K562 (cell line): Measurements from ENCODE around the gene CRHR1. TPM values are rescaled to one million over a fixed set of nuclear protein-coding genes. Genes with fewer than 3 reads are reported as not detected.
"Not testable (repeated sequence)": the region's sequence is repeated elsewhere in the genome, so short reads cannot be mapped to it uniquely, and the experiment has no call there.

Source experiments
- ATAC-seq: fragments of 200-7000 bp; cut with Tn5 transposase; 3 replicates; pipeline ENCODE4 v1.9.1; 2020; ENCODE audit warnings: moderate library complexity
- BruUV-seq: library from RNA; stranded (reverse); fragments of 400-500 nt; replicated peaks from 2 replicates; lab custom pipeline; 2021; lab: Mats Ljungman, UMichigan
- CTCF ChIA-PET: fragments of 300-600 bp; formaldehyde crosslinking; extraction: SDS; loops from one replicate; lab custom pipeline; 2021; ENCODE audit warnings: low intra/inter-chr PET ratio; lab: Yijun Ruan, JAX
- POLR2A ChIA-PET: fragments of 300-600, 350-650 bp; sonication (Branson Sonifier 250); formaldehyde crosslinking; extraction: SDS; loops from one replicate; lab custom pipeline; 2021; ENCODE audit warnings: antibody characterized with exemption, inconsistent platforms; lab: Yijun Ruan, JAX
- DNase-seq, 4 experiments: peaks; one replicate each; pipeline versions ENCODE4 v3.0.0 to v3.0.0-alpha.2; 2011 to 2018; ENCODE audit warnings: low spot score in 3 of 4, mixed read lengths in 3 of 4; ENCODE audit errors: extremely low read depth in 1 of 4
- FAIRE-seq: peaks from 2 replicates; lab custom pipeline; 2011; peaks lifted over from hg19 to GRCh38; lab: Jason Lieb, UNC
- H2AFZ ChIP-seq: 2 replicates; pipeline ENCODE4 v1.6.0; 2011; ENCODE audit warnings: low read depth, low read length, control low read depth, inconsistent platforms
- H3K27ac ChIP-seq: fragments of 200-600 bp; 3 replicates; pipeline ENCODE4 v1.8.0; 2011; ENCODE audit warnings: low read depth, mild to moderate bottlenecking, control low read depth, inconsistent platforms, low read length, moderate library complexity, mixed read lengths; ENCODE audit errors: extremely low read depth
- H3K27me3 ChIP-seq, 2 experiments: fragments of 300-600 bp in 1 of 2; 2 replicates in 1 of 2; 3 replicates in 1 of 2; pipeline versions ENCODE4 v1.6.0 to v1.8.0; 2011; ENCODE audit warnings: inconsistent platforms in 2 of 2, low read length in 2 of 2, mild to moderate bottlenecking in 1 of 2, mixed read lengths in 1 of 2, moderate library complexity in 1 of 2; ENCODE audit not compliant: control insufficient read depth in 2 of 2, insufficient read depth in 2 of 2
- H3K36me3 ChIP-seq: fragments of 300-600 bp; 3 replicates; pipeline ENCODE4 v1.8.0; 2011; ENCODE audit warnings: mild to moderate bottlenecking, low read length, inconsistent platforms; ENCODE audit not compliant: control insufficient read depth, insufficient read depth
- H3K4me1 ChIP-seq, 2 experiments: fragments of 200-600 bp in 1 of 2; replicated peaks in 1 of 2; 2 replicates in 1 of 2; 3 replicates in 1 of 2; pipeline versions ENCODE4 v1.5.1 to v1.8.0; 2011; ENCODE audit warnings: inconsistent platforms in 2 of 2, low read length in 2 of 2, mild to moderate bottlenecking in 1 of 2, mixed read lengths in 1 of 2, moderate library complexity in 1 of 2; ENCODE audit not compliant: control insufficient read depth in 2 of 2, insufficient read depth in 2 of 2
- H3K4me2 ChIP-seq: 2 replicates; pipeline ENCODE4 v1.6.1; 2011; ENCODE audit warnings: low read length, control low read depth, inconsistent platforms, mixed read lengths; ENCODE audit not compliant: insufficient read depth
- H3K4me3 ChIP-seq: fragments of 200-600 bp; sonication (generic), shearing (Covaris generic); 2 replicates; pipeline ENCODE4 v1.5.1; 2016; ENCODE audit warnings: control low read depth, inconsistent platforms
- H3K79me2 ChIP-seq: fragments of 200-600 bp; 3 replicates; pipeline ENCODE4 v1.8.0; 2011; ENCODE audit warnings: low read length, inconsistent platforms; ENCODE audit not compliant: control insufficient read depth, insufficient read depth
- H3K9ac ChIP-seq, 2 experiments: 2 replicates each; pipeline versions ENCODE4 v1.6.0 to v1.6.1; 2011; ENCODE audit warnings: low read depth in 2 of 2, low read length in 2 of 2, control low read depth in 1 of 2, inconsistent platforms in 1 of 2, mild to moderate bottlenecking in 1 of 2, mixed read lengths in 1 of 2; ENCODE audit not compliant: insufficient read depth in 1 of 2
- H3K9me1 ChIP-seq: one replicate; pipeline ENCODE4 v1.6.0; 2011; ENCODE audit warnings: inconsistent platforms, mild to moderate bottlenecking, low read length, moderate library complexity; ENCODE audit not compliant: control insufficient read depth, insufficient read depth
- H3K9me3 ChIP-seq: replicated peaks from 2 replicates; pipeline ENCODE4 v1.5.1; 2011; ENCODE audit warnings: low read depth, low read length, inconsistent platforms; ENCODE audit not compliant: control insufficient read depth, insufficient read depth
- H4K20me1 ChIP-seq: replicated peaks from 2 replicates; pipeline ENCODE4 v1.6.1; 2011; ENCODE audit warnings: low read length, inconsistent platforms, mixed read lengths; ENCODE audit not compliant: control insufficient read depth, insufficient read depth
- ASH1L ChIP-seq: fragments of 450-650 bp; IDR thresholded peaks from 2 replicates; pipeline ENCODE4 v1.6.1; 2018; ENCODE audit warnings: borderline replicate concordance, mild to moderate bottlenecking, low read depth; ENCODE audit not compliant: partially characterized antibody
- C11orf30 ChIP-seq: fragments of 450-650 bp; IDR thresholded peaks from 2 replicates; pipeline ENCODE4 v1.6.1; 2016; ENCODE audit warnings: low read depth, mild to moderate bottlenecking
- MAFF ChIP-seq: IDR thresholded peaks from 2 replicates; pipeline ENCODE4 v1.6.1; 2012; ENCODE audit warnings: low read length, improper control_type of control experiment
- MAFG ChIP-seq: fragments of 450-650 bp; conservative IDR thresholded peaks from 2 replicates; pipeline ENCODE4 v1.6.1; 2016; ENCODE audit warnings: missing genetic modification characterization, missing compliant biosample characterization
- MAFK ChIP-seq: IDR thresholded peaks from 2 replicates; pipeline ENCODE4 v1.6.1; 2011; ENCODE audit warnings: low read length, improper control_type of control experiment
- ZNF316 ChIP-seq: fragments of 450-650 bp; IDR thresholded peaks from 2 replicates; pipeline ENCODE4 v1.6.1; 2016
- WGBS: fragments of 100-300 bp; shearing (Covaris generic); methylation state at CpG from one replicate; pipeline ENCODE4 v1.1.6; 2016; ENCODE audit warnings: low coverage, mixed read lengths; ENCODE audit not compliant: insufficient coverage; ENCODE audit errors: missing lambda C conversion rate; 5-methylcytosine and 5-hydroxymethylcytosine counted together
- in situ Hi-C: fragments of 300-500 bp; cut with MboI; formaldehyde crosslinking; loops from 4 replicates; pipeline ENCODE4 v1.15.0; 2018; ENCODE audit warnings: inconsistent platforms, mixed read lengths
- intact Hi-C: fragments of 100-400 bp; cut with micrococcal nuclease; formaldehyde crosslinking; loops from 2 replicates; pipeline ENCODE4 v1.14.2; 2022
- polyA plus RNA-seq, 8 experiments: library from polyadenylated mRNA; depleted of rRNA in 4 of 8; stranded (reverse) in 5 of 8; unstranded in 3 of 8; fragments of >200 nt; fragmentation: Nextera tagmentation in 2 of 8; fragmentation: Illumina TruSeq in 1 of 8; extraction: Ambion mirVana in 2 of 8; extraction: Trizol in 1 of 8; gene quantifications; 2 replicates each; pipeline versions ENCODE4 v1.2.1 to v1.2.3, GENCODE V29; 2011 to 2014; ENCODE audit warnings: inconsistent platforms in 1 of 8, missing spikeins in 1 of 8
- total RNA-seq, 7 experiments: library from RNA; depleted of rRNA in 6 of 7; stranded (reverse); fragments of >200 nt in 6 of 7; fragmentation: Illumina TruSeq in 2 of 7; extraction: Trizol in 2 of 7; gene quantifications; 2 replicates each; pipeline versions ENCODE4 v1.2.1 to v1.2.3, GENCODE V29; 2011 to 2021; ENCODE audit warnings: low replicate concordance in 1 of 7

The CRHR1 gene
- total and polyA plus RNA-seq, 9 of the 15 experiments (the other 6 are each of a cell fraction or from before 2014, with no cell fraction given), result 0.05 TPM; not detected in 8

DNA sequence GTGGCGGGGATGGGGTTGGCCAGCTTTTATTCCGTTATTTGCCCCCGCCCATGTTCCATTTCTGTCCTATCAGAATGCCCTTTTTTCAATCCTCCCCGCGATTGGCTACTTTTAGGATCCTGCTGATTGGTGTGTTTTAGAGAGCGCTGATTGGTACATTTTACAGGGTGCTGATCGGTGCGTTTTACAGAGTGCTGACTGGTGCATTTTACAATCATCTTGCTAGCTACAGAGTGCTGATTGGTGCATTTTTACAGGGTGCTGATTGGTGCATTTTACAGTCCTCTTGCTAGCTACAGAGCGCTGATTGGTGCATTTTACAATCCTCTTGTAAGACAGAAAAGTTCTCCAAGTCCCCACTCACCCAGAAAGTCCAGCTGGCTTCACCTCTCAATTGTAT lies 78.0 kb downstream of the CRHR1 start:
- BruUV-seq, H3K9me3 ChIP-seq, H3K79me2 ChIP-seq, CTCF ChIA-PET, DNase-seq, FAIRE-seq, in situ Hi-C loops, ATAC-seq, H3K27ac ChIP-seq, H3K9ac ChIP-seq, H3K36me3 ChIP-seq, H3K9me1 ChIP-seq, H2AFZ ChIP-seq, H3K4me3 ChIP-seq, H3K4me1 ChIP-seq, H3K4me2 ChIP-seq, intact Hi-C loops, H4K20me1 ChIP-seq: not testable (repeated sequence)
- POLR2A ChIA-PET, result interaction anchor here (0.6 kb wide), 3 partner anchors 9 to 195 kb away, joined by 3 read pairs; no protein-coding TSS in a partner anchor
- H3K27me3 ChIP-seq, result peaks cover 19 to 40% of the 10 kb centered on the region in 2 experiments; a peak in 3 of 5 replicates
- TF ChIP-seq ASH1L, result peak; percentile 26
- TF ChIP-seq MAFK, result peak; percentile 64
- TF ChIP-seq C11orf30, result peak; percentile 78
- TF ChIP-seq MAFF, result 0 out of 2 replicates have a peak, but pooled peaks have one; percentile 10
- TF ChIP-seq ZNF316, result peak; percentile 90
- peak; percentile 73 for TF ChIP-seq MAFG (tag)
- WGBS, result 0% methylated on average over 9 of the region's 9 CpGs
